ENCODE data around the gene MAP3K14. TPM values are rescaled to one million over a fixed set of nuclear protein-coding genes. Genes with fewer than 3 reads are reported as not detected.
A peak's percentile ranks its signal among the peaks of the same experiment; 100 is the strongest.

The MAP3K14 gene
- total and polyA plus RNA-seq, 10 of the 15 experiments (the other 5 are each of a cell fraction or from before 2014, with no cell fraction given) = 2.1 to 33.3 (median 19.7) TPM

DNA sequence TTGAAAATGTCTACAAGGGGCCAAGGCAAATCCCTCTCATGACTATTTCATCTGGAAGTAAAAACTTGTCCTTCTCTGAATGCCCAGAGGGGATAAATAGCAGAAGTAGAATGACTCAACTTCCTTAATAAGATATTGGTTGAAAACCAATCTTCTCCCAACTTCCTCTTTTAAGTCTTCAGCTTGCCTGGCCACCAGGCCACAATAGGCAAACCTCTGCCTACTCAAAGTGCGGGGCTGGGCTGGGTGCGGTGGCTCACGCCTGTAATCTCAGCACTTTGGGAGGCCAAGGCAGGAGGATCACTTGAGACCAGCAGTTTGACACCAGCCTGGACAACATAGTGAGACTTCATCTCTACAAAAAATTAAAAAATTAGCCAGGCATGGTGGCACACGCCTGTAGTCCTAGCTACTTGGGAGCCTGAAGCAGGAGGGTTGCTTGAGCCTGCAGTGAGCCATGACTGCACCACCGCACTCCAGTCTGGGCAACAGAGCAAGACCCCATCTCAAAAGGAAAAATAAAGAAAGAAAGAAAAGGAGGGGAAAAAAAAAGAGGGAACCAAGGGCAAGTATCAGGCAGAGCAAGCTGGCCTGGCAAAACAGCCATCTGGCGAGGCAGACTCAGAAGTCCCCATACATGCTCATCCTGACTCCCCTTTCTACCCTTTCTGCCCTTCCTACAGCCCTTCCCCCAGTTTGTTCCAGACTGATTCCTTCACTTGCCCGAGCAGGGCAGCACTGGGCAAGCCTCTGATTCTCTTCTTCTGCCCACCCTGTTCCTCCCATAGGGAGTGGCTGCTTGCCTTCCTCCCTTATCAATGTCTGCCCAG lies 20.6 kb downstream of the MAP3K14 start (continued):
- TF ChIP-seq ZBED1 (IDR thresholded peaks at IDR 0.05; ENCODE audit: borderline replicate concordance) (no peak), ZSCAN29 (IDR thresholded peaks at IDR 0.05) (no peak), POU2F2 (IDR thresholded peaks at IDR 0.05; ENCODE audit: borderline replicate concordance, low read depth, low read length) (peak; percentile 62; the same call in 2 of the 3 replicates), EED (IDR thresholded peaks at IDR 0.05; ENCODE audit: low read depth) (peak; percentile 83), MTA2 (IDR thresholded peaks at IDR 0.05; ENCODE audit: low read depth) (peak; percentile 78), CTCF (IDR thresholded peaks at IDR 0.05 in 2 of 3, conservative IDR thresholded peaks at IDR 0.05 in 1 of 3; ENCODE audit: control insufficient read depth in 2 of 3, extremely low read depth in 1 of 3, insufficient read depth in 1 of 3, low read depth in 3 of 3, low read length in 3 of 3) (no peak), FOXK2 (IDR thresholded peaks at IDR 0.05) (no peak), SUZ12 (IDR thresholded peaks at IDR 0.05; ENCODE audit: unreplicated experiment) (no peak), CHD1 (IDR thresholded peaks at IDR 0.05; ENCODE audit: low read depth, low read length) (no peak), LARP7 (IDR thresholded peaks at IDR 0.05) (no peak), ESRRA (IDR thresholded peaks at IDR 0.05; ENCODE audit: low read length) (no peak), ETV6 (conservative IDR thresholded peaks at IDR 0.05 in 1 of 2, IDR thresholded peaks at IDR 0.05 in 1 of 2; ENCODE audit: borderline replicate concordance in 1 of 2, low read depth in 1 of 2) (peak in 1 of 2 experiments; percentile 73; a peak in 2 of 4 replicates), KLF5 (IDR thresholded peaks at IDR 0.05; ENCODE audit: partially characterized antibody) (no peak), NBN (IDR thresholded peaks at IDR 0.05) (no peak), RBBP5 (conservative IDR thresholded peaks at IDR 0.05) (no peak), CBFB (IDR thresholded peaks at IDR 0.05; ENCODE audit: low read depth) (peak; percentile 68; the same call in 1 of the 2 replicates), CHD2 (IDR thresholded peaks at IDR 0.05; ENCODE audit: borderline replicate concordance, low read depth, low read length) (no peak), BCL11A (IDR thresholded peaks at IDR 0.05; ENCODE audit: low read depth, low read length) (0 out of 2 replicates have a peak, but pooled peaks have one; percentile 32), FOS (IDR thresholded peaks at IDR 0.05; ENCODE audit: borderline replicate concordance, extremely low read depth, insufficient read length) (no peak), POLR2A (IDR thresholded peaks at IDR 0.05; ENCODE audit: low read depth, low read length) (no peak), BACH1 (IDR thresholded peaks at IDR 0.05; ENCODE audit: borderline replicate concordance) (peak; percentile 31; the same call in 1 of the 2 replicates), ZNF384 (IDR thresholded peaks at IDR 0.05; ENCODE audit: borderline replicate concordance, low read depth, low read length) (no peak), NFIC (IDR thresholded peaks at IDR 0.05; ENCODE audit: low read depth, low read length) (peak; percentile 86)
- TF ChIP-seq, protein P1, sequence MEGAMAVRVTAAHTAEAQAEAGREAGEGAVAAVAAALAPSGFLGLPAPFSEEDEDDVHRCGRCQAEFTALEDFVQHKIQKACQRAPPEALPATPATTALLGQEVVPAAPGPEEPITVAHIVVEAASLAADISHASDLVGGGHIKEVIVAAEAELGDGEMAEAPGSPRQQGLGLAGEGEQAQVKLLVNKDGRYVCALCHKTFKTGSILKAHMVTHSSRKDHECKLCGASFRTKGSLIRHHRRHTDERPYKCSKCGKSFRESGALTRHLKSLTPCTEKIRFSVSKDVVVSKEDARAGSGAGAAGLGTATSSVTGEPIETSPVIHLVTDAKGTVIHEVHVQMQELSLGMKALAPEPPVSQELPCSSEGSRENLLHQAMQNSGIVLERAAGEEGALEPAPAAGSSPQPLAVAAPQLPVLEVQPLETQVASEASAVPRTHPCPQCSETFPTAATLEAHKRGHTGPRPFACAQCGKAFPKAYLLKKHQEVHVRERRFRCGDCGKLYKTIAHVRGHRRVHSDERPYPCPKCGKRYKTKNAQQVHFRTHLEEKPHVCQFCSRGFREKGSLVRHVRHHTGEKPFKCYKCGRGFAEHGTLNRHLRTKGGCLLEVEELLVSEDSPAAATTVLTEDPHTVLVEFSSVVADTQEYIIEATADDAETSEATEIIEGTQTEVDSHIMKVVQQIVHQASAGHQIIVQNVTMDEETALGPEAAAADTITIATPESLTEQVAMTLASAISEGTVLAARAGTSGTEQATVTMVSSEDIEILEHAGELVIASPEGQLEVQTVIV (IDR thresholded peaks at IDR 0.05; ENCODE audit: borderline replicate concordance, partially characterized antibody) = no peak
- TF ChIP-seq, protein P2, sequence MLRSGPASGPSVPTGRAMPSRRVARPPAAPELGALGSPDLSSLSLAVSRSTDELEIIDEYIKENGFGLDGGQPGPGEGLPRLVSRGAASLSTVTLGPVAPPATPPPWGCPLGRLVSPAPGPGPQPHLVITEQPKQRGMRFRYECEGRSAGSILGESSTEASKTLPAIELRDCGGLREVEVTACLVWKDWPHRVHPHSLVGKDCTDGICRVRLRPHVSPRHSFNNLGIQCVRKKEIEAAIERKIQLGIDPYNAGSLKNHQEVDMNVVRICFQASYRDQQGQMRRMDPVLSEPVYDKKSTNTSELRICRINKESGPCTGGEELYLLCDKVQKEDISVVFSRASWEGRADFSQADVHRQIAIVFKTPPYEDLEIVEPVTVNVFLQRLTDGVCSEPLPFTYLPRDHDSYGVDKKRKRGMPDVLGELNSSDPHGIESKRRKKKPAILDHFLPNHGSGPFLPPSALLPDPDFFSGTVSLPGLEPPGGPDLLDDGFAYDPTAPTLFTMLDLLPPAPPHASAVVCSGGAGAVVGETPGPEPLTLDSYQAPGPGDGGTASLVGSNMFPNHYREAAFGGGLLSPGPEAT (IDR thresholded peaks at IDR 0.05; ENCODE audit: low read depth) = peak; percentile 63; the same call in 1 of the 2 replicates
- TF ChIP-seq, protein P3, sequence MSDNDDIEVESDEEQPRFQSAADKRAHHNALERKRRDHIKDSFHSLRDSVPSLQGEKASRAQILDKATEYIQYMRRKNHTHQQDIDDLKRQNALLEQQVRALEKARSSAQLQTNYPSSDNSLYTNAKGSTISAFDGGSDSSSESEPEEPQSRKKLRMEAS (IDR thresholded peaks at IDR 0.05; ENCODE audit: low read depth, low read length) = no peak

Measured in GM12878 (cell line).